Psoas muscle (tissue), 8 donors: ENCODE data around the gene SOX30. TPM values are rescaled to one million over a fixed set of nuclear protein-coding genes. Genes with fewer than 3 reads are reported as not detected.

Experiments used
- ATAC-seq, 4 donors: fragments of 200-7000 bp; cut with Tn5 transposase; one replicate each; pipeline ENCODE4 v1.9.1; 2020; ENCODE audit warnings: moderate library complexity in 3 of 4, mild to moderate bottlenecking in 2 of 4
- DNase-seq, 2 donors: peaks; one replicate each; pipeline ENCODE4 v3.0.0-alpha.2; 2020
- H3K27ac ChIP-seq: fragments of 200-600 bp; one replicate; pipeline ENCODE4 v1.8.0; 2022
- H3K27me3 ChIP-seq, 3 donors: fragments of 200-600 bp in 1 of 3; one replicate each; pipeline versions ENCODE4 v1.6.1 to v1.8.0; 2013 to 2022; ENCODE audit warnings: low read length in 2 of 3, mild to moderate bottlenecking in 2 of 3, moderate library complexity in 1 of 3; ENCODE audit not compliant: insufficient read depth in 3 of 3
- H3K36me3 ChIP-seq, 2 donors: fragments of 200-600 bp in 1 of 2; one replicate each; pipeline versions ENCODE4 v1.6.1 to v1.8.0; 2013 to 2022; ENCODE audit warnings: low read depth in 1 of 2, mild to moderate bottlenecking in 1 of 2, moderate library complexity in 1 of 2; ENCODE audit not compliant: insufficient read depth in 1 of 2
- H3K4me1 ChIP-seq: fragments of 200-600 bp; one replicate; pipeline ENCODE4 v1.8.0; 2022
- H3K4me3 ChIP-seq: fragments of 200-600 bp; one replicate; pipeline ENCODE4 v1.8.0; 2022; ENCODE audit warnings: mild to moderate bottlenecking
- H3K9me3 ChIP-seq: fragments of 200-600 bp; one replicate; pipeline ENCODE4 v1.8.0; 2022
- WGBS, 3 donors: extraction: QIAGEN DNeasy Blood & Tissue Kit; methylation state at CpG; one replicate each; pipeline versions ENCODE4 v1.1.6 to v1.1.7; 2013; 5-methylcytosine and 5-hydroxymethylcytosine counted together
- intact Hi-C, 2 donors: fragments of 100-400 bp; cut with DNase I; formaldehyde crosslinking; loops; one replicate each; pipeline versions ENCODE4 v1.11.0 to v1.14.2; 2022
- polyA plus RNA-seq, 3 donors: library from polyadenylated mRNA; stranded (reverse); fragments of 200-250 nt; gene quantifications; one replicate each; pipeline ENCODE4 v1.2.3, GENCODE V29; 2013
- total RNA-seq, 4 donors: library from RNA; stranded (reverse); fragmentation: NEBNext Ultra II Directional in 2 of 4; extraction: Animal tissue kit (Norgen Biotek cat#: 25700) in 2 of 4; gene quantifications; one replicate each; pipeline versions ENCODE4 v1.2.1 to v1.2.4, GENCODE V29; 2021 to 2023
- TF ChIP-seq, protein P1 (sequence below): fragments of 200-600 bp; IDR thresholded peaks from one replicate; pipeline ENCODE4 v1.8.0; 2022; ENCODE audit warnings: antibody characterized with exemption
- donor health status: healthy with polysubstance abuse.
- donor health status: DM: no; HTN: no; CAD: no; lungs with moderate emphysema.
- donor health status: Bipolar disorder and iron deficiency.
- donor health status: healthy.
- donor health status: DM: yes; HTN: yes; CAD: no.
- donor health status: DM: no; HTN: no; CAD: no.
- donor health status: DM: no; HTN: no; CAD: no.
- donor health status: DM: yes; HTN: yes; CAD: no.

Gene SOX30
- total and polyA plus RNA-seq, 7 donors, result 0.01 to 0.19 (median 0.05) TPM; not detected in 4

DNA sequence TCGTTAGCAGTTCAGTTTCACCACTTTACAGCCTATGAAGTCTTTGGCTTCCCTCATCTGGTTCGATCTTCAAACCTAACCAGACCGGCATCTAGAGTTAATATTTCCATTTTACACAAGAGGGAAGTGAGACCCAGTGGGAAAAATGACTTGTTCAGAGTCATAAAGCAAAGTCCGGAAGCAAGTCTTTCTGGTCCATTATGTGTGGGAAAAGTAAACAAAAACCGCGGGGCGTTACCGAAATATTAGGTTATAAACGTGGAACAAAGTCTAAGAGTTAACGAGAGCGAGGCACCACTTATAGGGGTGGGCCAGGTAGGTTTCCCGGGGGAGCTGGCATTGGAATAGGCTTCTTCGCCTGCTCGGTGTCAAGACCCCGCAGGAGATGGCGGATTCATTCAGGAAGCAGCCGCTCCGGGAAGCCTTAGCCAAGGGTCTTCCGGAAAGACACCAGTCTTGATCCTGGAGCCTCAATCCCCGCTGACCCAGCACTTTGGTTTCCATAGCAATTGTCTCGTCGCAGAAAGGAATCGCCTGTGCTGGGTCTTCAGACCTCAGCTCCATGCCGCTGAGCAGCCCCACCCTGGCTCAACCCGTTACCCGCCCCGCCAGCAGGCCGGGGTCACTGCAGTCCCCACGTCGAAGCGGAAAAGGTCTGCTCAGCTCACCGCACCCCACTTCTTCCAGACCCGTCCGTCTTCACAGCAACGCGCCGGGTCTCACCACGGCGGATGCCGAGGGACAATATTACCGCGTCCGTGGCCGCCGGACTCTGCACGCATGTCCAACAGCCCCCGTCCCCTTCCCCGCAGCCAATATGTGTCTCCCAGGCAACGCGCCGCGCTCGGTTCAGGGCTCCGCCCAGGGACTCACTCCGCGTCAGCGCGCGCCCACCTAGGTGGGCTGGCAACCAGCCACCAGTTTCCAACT, 18.7 kb upstream of the SOX30 start, which contains the start of gene C5orf52:
Gene C5orf52 (plus strand): TSS at position 872 of the 930 bp plus-strand sequence. CDS start 82 bp downstream, outside the sequence.
- H3K9me3 ChIP-seq, result no peaks in the 10 kb centered on the region
- H3K27me3 ChIP-seq, result peaks cover 0 to 26% (median 10%) of the 10 kb centered on the region in 3 donors
- TF ChIP-seq, protein P1, sequence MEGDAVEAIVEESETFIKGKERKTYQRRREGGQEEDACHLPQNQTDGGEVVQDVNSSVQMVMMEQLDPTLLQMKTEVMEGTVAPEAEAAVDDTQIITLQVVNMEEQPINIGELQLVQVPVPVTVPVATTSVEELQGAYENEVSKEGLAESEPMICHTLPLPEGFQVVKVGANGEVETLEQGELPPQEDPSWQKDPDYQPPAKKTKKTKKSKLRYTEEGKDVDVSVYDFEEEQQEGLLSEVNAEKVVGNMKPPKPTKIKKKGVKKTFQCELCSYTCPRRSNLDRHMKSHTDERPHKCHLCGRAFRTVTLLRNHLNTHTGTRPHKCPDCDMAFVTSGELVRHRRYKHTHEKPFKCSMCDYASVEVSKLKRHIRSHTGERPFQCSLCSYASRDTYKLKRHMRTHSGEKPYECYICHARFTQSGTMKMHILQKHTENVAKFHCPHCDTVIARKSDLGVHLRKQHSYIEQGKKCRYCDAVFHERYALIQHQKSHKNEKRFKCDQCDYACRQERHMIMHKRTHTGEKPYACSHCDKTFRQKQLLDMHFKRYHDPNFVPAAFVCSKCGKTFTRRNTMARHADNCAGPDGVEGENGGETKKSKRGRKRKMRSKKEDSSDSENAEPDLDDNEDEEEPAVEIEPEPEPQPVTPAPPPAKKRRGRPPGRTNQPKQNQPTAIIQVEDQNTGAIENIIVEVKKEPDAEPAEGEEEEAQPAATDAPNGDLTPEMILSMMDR, result no peak
- H3K4me1 ChIP-seq, result peaks cover 6% of the 10 kb centered on the region
- no peaks in the 10 kb centered on the region for H3K36me3 ChIP-seq
- 1 to 2% (median 2%) methylated on average over 58 to 59 of the region's 59 CpGs for WGBS, 3 donors
- peak; percentile 15 to 70 (median 44) for ATAC-seq
- H3K27ac ChIP-seq, result no peak within 1 kb of the TSS
- peak within 1 kb of the TSS; percentile 69 for H3K4me3 ChIP-seq
- peak in 1 of 2 donors; percentile 39 for DNase-seq
- intact Hi-C loops, result no loop called here

DNA sequence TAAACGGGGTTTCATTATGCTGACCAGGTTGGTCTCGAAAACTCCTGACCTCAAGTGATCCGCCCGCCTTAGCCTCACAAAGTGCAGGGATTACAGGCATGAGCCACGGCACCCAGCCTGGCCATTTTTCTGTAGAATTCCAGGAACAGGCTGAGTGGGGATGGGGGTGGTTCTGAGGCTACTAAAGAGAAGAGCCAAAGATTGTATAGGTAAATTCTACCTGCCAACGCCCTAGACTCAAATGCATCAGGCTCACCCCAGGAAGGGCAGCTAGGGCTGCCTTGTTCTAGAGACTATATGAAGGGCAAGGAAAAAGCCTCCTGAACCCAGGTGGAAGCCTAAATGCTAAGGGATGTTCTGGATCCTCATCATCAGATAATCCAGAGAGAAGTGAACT, 17.5 kb upstream of the SOX30 start:
- Histone ChIP-seq H3K27me3 (peaks cover 0 to 26% (median 10%) of the 10 kb centered on the region in 3 donors), H3K4me1 (peaks cover 6% of the 10 kb centered on the region), H3K27ac (no peak overlapping the region), H3K36me3 (no peaks in the 10 kb centered on the region), H3K9me3 (no peaks in the 10 kb centered on the region), H3K4me3 (no peak overlapping the region)
- TF ChIP-seq, protein P1, result no peak
- no peak for ATAC-seq
- 96 to 98% (median 97%) methylated on average over 6 of the region's 6 CpGs for WGBS, 3 donors
- no peak for DNase-seq
- intact Hi-C loops, result no loop called here

DNA sequence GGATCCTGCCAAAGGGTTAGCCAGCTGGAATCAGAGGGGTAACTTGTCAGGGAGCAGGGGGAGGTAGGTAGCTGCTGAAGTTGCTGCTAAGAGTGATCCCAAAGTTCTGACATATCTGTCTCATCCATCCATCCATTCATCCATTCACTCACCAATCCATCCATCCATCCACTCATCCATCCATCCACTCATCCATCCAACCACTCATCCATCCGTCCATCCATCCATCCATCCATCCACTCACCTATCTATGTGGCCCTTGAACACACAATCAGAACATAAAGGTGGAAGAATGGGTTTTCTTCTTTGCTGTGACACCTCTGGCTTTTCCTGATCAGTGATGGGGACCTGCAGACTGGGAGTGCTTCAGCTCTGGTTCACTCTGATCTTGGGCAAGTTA, 16.1 kb upstream of the SOX30 start:
- DNase-seq (no peak), ATAC-seq (no peak)
- H3K36me3 ChIP-seq, result no peaks in the 10 kb centered on the region
- H3K9me3 ChIP-seq, result no peaks in the 10 kb centered on the region
- H3K27ac ChIP-seq, result no peak overlapping the region
- TF ChIP-seq, protein P1, result no peak
- no peak overlapping the region for H3K4me3 ChIP-seq
- H3K27me3 ChIP-seq, result peaks cover 0 to 26% (median 10%) of the 10 kb centered on the region in 3 donors
- intact Hi-C loops, result no loop called here
- WGBS, 3 donors, result 92 to 100% (median 96%) methylated on average over 1 of the region's 1 CpG
- H3K4me1 ChIP-seq, result peaks cover 6% of the 10 kb centered on the region

DNA sequence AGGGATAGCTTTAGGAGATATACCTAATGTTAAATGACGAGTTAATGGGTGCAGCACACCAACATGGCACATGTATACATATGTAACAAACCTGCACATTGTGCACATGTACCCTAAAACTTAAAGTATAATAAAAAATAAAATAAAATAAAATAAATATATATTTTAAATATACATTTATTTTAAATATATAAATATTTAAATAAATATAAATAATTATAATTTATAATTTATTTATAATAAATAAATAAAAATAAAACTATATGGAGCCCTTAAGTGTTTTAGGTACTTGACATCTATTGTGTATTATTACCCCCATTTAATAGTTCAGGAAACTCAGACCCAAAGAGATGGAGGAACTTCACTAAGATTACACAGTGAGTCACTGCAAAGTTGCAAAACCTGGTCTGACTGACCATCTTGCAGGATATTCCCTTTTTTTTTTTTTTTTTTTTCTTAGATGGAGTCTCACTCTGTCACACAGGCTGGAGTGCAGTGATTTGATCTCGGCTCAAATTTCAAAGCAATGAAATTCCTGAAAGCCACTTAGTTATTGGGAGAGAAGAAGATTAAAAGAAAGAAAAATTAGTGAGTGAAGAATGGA, 13.3 kb upstream of the SOX30 start:
- peaks cover 5% of the 10 kb centered on the region for H3K9me3 ChIP-seq
- H3K27ac ChIP-seq, result no peak overlapping the region
- H3K36me3 ChIP-seq, result no peaks in the 10 kb centered on the region
- DNase-seq (no peak), ATAC-seq (no peak)
- TF ChIP-seq, protein P1, result no peak
- H3K4me3 ChIP-seq, result no peak overlapping the region
- H3K4me1 ChIP-seq, result peaks cover under 1% of the 10 kb centered on the region
- 71 to 82% (median 73%) methylated on average over 2 of the region's 2 CpGs for WGBS, 3 donors
- H3K27me3 ChIP-seq, result peaks cover 0 to 9% (median 0%) of the 10 kb centered on the region in 3 donors
- intact Hi-C loops, result no loop called here
